Panc1 (cell line): ENCODE measurements around the gene ARHGAP23. TPM values are rescaled to one million over a fixed set of nuclear protein-coding genes. Genes with fewer than 3 reads are reported as not detected.

Experiments
- ATAC-seq: fragments of 200-7000 bp; cut with Tn5 transposase; 2 replicates; pipeline ENCODE4 v1.9.1; 2020; ENCODE audit warnings: mild to moderate bottlenecking, moderate library complexity
- BruUV-seq: library from RNA; stranded (reverse); fragments of 400-500 nt; replicated peaks from 2 replicates; lab custom pipeline; 2021; lab: Mats Ljungman, UMichigan
- CTCF ChIA-PET: fragments of 300-600 bp; sonication (Branson Sonifier 250); formaldehyde crosslinking; loops from one replicate; lab custom pipeline; 2022; ENCODE audit warnings: antibody characterized with exemption; lab: Charles Lee
- POLR2A ChIA-PET: fragments of 300-600 bp; sonication (Branson Sonifier 250); formaldehyde crosslinking; loops from one replicate; lab custom pipeline; 2022; ENCODE audit warnings: antibody characterized with exemption; lab: Charles Lee
- DNase-seq: peaks from one replicate; pipeline ENCODE4 v3.0.0-alpha.2; 2010; ENCODE audit warnings: low read depth, low spot score
- H3K27ac ChIP-seq: 2 replicates; pipeline ENCODE4 v1.5.1; 2011; ENCODE audit warnings: mild to moderate bottlenecking, low read length, inconsistent platforms
- H3K27me3 ChIP-seq: fragments of 200-500 bp; sonication (Bioruptor generic); 2 replicates; pipeline ENCODE4 v1.6.0; 2014; ENCODE audit warnings: low read length, inconsistent platforms; ENCODE audit not compliant: control insufficient read depth, insufficient read depth
- H3K36me3 ChIP-seq: fragments of 200-500 bp; sonication (Bioruptor generic); 2 replicates; pipeline ENCODE4 v1.5.1; 2014; ENCODE audit warnings: inconsistent platforms, mild to moderate bottlenecking, low read length, moderate library complexity; ENCODE audit not compliant: control insufficient read depth, insufficient read depth
- H3K4me1 ChIP-seq: 2 replicates; pipeline ENCODE4 v1.5.1; 2011; ENCODE audit warnings: inconsistent platforms, mild to moderate bottlenecking, low read length, moderate library complexity; ENCODE audit not compliant: control insufficient read depth, insufficient read depth
- H3K4me3 ChIP-seq, 2 experiments: 2 replicates each; pipeline ENCODE4 v1.5.1; 2011 to 2012; ENCODE audit warnings: low read depth in 2 of 2, low read length in 2 of 2, mild to moderate bottlenecking in 2 of 2, inconsistent platforms in 1 of 2, moderate library complexity in 1 of 2
- H3K9me3 ChIP-seq: fragments of 200-500 bp; sonication (Bioruptor generic); 2 replicates; pipeline ENCODE4 v1.5.1; 2014; ENCODE audit warnings: low read depth, mild to moderate bottlenecking, inconsistent platforms, low read length, moderate library complexity; ENCODE audit not compliant: control insufficient read depth, insufficient read depth
- CTCF ChIP-seq: fragments of 450-650 bp; IDR thresholded peaks from 2 replicates; pipeline ENCODE4 v1.5.1; 2017; ENCODE audit warnings: mild to moderate bottlenecking
- POLR2AphosphoS5 ChIP-seq: IDR thresholded peaks from 2 replicates; pipeline ENCODE4 v1.6.1; 2012; ENCODE audit warnings: mild to moderate bottlenecking, low read depth, low read length, moderate library complexity
- REST ChIP-seq, 2 experiments: IDR thresholded peaks; 2 replicates each; pipeline ENCODE4 v1.6.1; 2011 to 2012; ENCODE audit warnings: low read depth in 2 of 2, control low read depth in 1 of 2, low read length in 1 of 2, mild to moderate bottlenecking in 1 of 2, moderate library complexity in 1 of 2; ENCODE audit not compliant: insufficient read depth in 1 of 2
- SIN3A ChIP-seq: IDR thresholded peaks from 2 replicates; pipeline ENCODE4 v1.6.1; 2012; ENCODE audit warnings: low read depth, mild to moderate bottlenecking, low read length, moderate library complexity, borderline replicate concordance; ENCODE audit not compliant: insufficient read depth
- TCF7L2 ChIP-seq: IDR thresholded peaks from 2 replicates; pipeline ENCODE4 v1.6.1; 2011; ENCODE audit warnings: mild to moderate bottlenecking, low read depth, low read length, inconsistent platforms
- in situ Hi-C: cut with HindIII; loops from 2 replicates; pipeline ENCODE4 v1.10.0; 2016; ENCODE audit warnings: low sequenced_read_pairs, low pct_unique_long_range_greater_than_20kb
- intact Hi-C: fragments of 100-400 bp; cut with micrococcal nuclease; formaldehyde crosslinking; loops from one replicate; pipeline ENCODE4 v1.10.0; 2022; ENCODE audit not compliant: unreplicated experiment
- total RNA-seq: library from RNA; stranded (reverse); gene quantifications from one replicate; pipeline ENCODE4 v1.2.1, GENCODE V29; 2021; ENCODE audit not compliant: unreplicated experiment

The ARHGAP23 gene
- total RNA-seq, 1 experiment from 2014 or later = 33.0 TPM

GRCh38 chr17:38434178-38434665, 6.0 kb downstream of the ARHGAP23 start:
- CTCF ChIA-PET = no interaction called here
- intact Hi-C loops (no loop called here), in situ Hi-C loops (no loop called here)
- DNase-seq (no peak), ATAC-seq (no peak)
- TF ChIP-seq POLR2AphosphoS5 (no peak), REST (IDR thresholded peaks at IDR 0.05; ENCODE audit: insufficient read depth in 1 of 2, low read depth in 2 of 2, low read length in 1 of 2) (no peak), SIN3A (no peak), CTCF (no peak), TCF7L2 (no peak)
- POLR2A ChIA-PET = no interaction called here
- BruUV-seq = no TSS peak
- peaks cover 12% of the 10 kb centered on the region for H3K4me1 ChIP-seq
- no peaks in the 10 kb centered on the region for H3K36me3 ChIP-seq
- no peak overlapping the region for H3K4me3 ChIP-seq
- H3K9me3 ChIP-seq = no peaks in the 10 kb centered on the region
- H3K27ac ChIP-seq = no peak overlapping the region
- no peaks in the 10 kb centered on the region for H3K27me3 ChIP-seq

GRCh38 chr17:38435795-38436194, 7.5 kb downstream of the ARHGAP23 start:
- H3K4me1 ChIP-seq = no peaks in the 10 kb centered on the region
- H3K27me3 ChIP-seq = no peaks in the 10 kb centered on the region
- ChIA-PET POLR2A (no interaction called here), CTCF (no interaction called here)
- no peaks in the 10 kb centered on the region for H3K36me3 ChIP-seq
- no TSS peak for BruUV-seq
- in situ Hi-C loops (no loop called here), intact Hi-C loops (no loop called here)
- H3K4me3 ChIP-seq = no peak overlapping the region
- no peak overlapping the region for H3K27ac ChIP-seq
- no peak for DNase-seq
- ATAC-seq = no peak
- no peaks in the 10 kb centered on the region for H3K9me3 ChIP-seq
- TF ChIP-seq REST (IDR thresholded peaks at IDR 0.05; ENCODE audit: insufficient read depth in 1 of 2, low read depth in 2 of 2, low read length in 1 of 2) = no peak
- no peak for TF ChIP-seq CTCF
- no peak for TF ChIP-seq POLR2AphosphoS5
- no peak for TF ChIP-seq SIN3A
- no peak for TF ChIP-seq TCF7L2
